NCI-H510A (cell line): Measurements from ENCODE around the gene TTC28.

Experiments used
- DNase-seq: peaks from one replicate; lab custom pipeline; 2025; lab: John Stamatoyannopoulos, UW

TTC28 gene

DNA sequence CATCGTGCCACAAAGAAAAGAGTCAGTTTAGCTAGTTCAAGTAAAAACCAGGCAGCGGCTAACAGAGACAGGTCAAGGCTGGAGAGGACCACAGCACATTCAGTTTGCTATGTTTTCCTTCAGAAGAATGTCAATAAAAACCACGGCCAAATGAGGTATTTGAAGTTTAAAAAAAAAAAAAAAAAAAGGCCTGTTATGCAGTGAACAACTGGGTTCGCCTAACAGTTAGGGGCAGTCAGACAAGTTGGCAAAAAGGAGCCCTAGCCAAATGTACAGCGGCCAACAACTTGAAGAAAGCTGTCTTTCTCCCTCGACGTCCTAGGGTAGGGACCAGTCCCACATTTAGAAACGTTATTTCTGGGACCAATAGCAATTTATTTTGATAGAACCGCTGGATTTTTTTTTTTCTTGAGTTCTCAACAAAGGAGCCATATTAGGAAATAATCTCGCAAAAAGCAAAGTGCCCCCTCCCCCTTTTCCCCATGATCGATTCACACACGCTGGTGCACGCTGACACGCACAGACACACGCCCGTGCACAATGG, 237.8 kb downstream of the TTC28 start:
- DNase-seq, result no peak

DNA sequence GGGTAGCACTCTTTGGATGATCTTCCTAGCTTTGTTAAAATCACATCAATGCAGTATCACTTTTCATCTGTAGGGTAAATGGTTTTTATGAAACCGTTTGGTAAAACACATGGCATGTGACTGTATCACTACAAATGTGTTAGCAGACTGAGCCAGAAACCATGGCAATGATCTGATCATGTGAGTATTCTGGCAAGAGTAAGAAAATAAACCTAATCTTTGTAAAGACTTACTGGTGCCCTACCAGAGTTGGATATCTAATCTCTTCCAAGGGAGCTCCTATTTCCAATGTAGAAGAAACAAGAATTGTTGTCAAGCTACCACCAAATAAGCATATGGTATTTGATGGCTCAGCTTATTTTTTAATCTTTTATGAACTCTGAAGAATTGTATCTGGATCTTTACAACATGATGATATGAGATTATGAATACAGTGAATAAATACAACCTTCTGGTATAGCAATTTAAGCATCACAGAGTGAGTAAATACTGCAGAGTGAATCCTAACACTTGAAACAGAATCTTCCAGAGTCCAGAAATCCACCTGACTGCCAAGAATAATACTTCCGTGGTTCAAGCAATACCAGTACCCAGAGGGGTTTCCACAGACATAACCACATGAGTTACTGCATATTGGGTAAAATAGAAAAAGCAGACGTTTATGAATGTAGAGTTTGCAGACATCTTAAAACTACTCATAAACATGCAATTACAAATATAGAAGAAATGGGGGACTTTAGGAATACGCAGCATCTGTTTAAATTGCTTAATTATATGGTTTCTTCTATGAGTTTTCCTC, 238.8 kb downstream of the TTC28 start:
- no peak for DNase-seq

DNA sequence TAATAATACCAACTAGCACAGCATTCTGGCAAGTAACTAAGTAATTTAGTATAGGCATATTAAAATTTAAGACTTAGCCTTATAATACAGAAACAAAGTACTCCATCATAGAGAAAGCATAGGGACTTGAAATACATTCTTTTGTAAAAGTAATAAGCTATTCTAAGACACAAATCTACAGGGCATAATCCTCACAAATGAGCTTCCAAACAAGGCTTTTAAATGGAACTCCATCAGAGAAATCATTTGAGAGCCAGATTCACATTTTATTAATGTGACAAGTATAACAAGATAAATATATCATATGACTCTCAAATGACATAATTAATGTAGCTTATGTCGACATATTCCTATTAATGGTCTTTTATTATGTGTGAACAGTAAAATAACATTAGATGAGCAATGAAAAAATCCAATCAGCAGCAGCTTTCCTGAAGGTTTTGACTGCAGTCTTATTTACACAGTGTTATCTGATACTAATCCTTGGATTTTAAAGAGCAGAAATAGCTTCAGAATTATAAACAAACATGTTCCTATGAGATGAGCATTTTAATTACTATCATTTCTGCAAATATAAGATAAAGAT, 241.4 kb downstream of the TTC28 start:
- no peak for DNase-seq

DNA sequence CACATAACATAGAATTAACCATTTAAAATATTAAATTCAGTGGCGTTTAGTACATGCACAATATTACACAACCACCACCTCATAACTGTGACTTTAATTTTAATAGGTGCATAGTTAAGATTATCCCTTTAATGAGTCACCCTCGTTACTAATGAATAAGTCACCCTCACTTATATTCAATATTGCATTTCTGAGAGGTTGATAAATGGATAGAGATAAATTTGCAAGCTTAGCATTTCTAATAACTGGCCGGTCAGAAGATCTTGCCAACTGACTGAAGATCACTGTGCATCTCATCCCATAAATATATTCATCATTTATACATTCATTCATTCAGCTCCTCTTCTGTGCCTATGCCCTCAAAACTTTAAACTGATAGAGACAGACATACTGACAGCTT, 243.7 kb downstream of the TTC28 start:
- DNase-seq, result no peak

DNA sequence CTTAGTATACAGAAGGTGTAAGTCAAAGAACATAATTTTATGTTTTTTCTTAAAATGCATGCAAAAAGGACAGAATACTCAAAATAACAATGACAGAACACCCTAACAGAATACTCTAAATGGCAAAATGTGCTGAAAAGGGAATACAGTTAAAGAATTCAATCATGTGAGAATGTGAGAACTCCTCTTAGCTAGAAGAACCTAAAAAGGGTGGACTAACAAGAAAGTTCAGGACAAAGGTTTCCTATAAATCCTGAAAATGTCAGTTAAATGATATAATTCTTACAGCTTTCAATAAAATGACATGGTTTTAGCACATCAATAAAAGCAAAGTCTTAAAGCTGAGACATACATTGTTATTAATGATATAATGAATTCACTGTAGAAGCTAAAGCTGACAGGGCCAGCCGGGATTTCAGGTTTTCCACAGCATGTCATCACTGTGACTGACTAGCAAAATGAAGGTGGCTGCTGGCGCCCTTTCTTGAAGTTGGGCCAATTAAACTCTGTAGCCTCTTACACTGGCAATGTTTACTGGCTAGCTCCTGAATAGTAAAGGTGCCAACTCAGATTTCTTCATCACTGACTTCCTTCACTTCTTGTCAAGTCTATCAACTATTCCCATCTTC, 244.4 kb downstream of the TTC28 start:
- no peak for DNase-seq

DNA sequence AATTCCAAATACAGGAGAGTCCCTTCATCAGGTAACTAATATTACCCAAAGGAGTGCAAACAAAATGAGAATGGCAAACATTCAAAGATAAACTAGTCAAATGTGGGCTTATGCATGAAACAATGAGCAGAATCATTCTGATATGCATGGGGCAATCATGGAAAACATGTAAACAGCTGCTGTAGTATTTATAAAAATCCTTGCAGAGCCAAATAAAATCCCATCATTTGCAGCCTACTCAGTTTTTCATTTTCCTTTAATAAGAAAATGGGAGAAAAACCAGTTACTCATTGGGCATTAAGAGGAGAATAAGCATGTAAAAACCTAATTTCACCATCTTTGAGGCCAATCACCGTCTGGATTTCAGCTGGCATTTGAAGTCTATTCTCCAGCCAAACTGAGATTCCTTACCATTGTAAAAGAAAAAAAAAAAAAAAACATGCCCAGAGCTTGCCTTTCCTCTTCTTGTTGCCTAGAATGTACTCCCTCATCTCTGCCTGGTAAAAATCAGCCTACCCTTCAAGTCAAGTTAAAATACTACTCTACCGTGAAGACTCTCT, 249.1 kb downstream of the TTC28 start:
- DNase-seq, result no peak

DNA sequence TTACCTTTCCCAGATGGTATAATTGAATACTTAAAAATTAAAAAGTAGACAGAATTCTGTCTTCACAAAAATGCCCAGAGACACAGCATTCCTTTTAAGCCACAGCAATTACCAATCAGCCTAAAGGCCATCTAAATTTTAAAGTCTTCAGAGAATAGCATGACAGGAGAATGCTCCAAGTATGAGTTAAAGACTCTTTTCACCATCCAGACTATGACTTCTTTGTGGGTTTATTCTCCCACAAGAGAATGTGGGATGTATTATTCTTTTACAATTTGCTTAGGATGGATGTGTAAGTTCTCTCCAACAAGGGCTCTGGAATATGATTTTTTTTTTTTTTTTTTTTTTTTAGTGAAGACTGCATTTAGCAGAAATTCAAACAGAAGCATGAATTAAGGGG, 249.9 kb downstream of the TTC28 start:
- no peak for DNase-seq

DNA sequence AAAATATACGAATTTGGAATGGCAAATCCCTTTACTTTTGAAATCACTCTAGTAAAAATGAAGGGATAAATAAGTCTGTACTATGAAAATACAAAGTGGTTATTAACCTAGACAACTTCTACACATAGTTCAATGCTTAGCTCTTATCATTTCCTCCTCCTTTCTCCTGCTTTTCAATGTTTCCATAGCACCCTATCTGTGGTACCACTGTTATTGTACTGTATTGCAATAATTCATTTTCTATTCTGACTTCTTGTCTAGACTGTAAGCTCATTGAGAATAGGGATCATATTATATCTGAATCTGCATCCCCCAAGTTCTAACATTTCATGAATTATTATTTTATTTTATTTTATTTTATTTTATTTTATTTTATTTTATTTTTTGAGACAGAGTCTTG, 251.4 kb downstream of the TTC28 start:
- DNase-seq, result no peak

DNA sequence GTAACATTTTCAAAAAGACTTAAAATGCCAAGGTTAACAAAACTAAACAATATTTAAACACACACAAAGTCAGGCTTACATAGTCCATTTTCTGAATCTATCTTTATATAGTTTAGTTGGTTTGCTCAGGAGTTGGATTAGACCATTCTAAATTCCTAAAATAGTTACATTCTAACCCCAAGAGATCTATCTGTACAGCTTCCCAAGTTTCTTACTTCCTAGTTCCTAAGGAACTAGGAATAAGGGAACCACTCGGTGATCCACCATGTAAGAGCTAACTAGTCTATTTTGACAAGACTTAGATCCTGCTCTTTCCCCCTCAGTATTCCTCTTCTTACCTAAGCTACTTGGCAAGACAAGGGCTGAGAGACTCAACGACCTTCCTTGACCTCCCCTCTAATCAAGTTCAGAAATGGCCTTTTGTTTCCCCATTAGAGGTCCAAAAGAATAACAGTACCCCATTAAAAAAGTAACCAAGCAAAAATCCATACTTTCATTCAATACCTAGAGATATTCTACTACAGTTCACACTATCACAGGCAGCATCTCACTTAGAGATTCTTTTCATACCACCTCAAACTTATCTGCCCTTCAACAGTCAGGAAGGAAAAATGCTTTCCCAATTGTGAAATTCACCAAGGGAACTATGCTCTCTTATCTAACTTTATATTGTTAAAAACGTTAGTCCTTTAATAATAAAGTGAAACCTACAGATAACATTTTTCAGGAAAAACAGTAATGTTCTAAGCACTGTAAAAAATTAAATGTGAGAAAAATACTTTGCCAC, 253.1 kb downstream of the TTC28 start:
- DNase-seq, result no peak

DNA sequence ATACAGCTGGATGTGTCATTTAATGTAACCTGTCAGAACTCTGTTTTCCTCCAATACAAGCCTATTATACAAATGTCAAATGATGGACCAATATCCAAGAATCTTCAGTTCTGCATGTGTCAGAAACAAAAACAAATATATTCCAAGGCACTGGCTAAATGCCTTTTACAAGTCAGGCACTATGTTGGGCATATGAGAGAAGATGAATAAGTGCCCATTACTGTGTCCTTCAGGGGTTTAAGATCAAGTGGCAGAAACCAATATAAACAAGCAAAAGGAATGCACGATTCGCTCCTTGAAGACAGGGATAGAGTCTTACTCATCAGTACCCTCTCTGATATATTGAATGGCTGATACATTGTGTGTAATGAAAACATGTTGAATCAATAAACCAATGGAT, 254.4 kb downstream of the TTC28 start:
- no peak for DNase-seq

DNA sequence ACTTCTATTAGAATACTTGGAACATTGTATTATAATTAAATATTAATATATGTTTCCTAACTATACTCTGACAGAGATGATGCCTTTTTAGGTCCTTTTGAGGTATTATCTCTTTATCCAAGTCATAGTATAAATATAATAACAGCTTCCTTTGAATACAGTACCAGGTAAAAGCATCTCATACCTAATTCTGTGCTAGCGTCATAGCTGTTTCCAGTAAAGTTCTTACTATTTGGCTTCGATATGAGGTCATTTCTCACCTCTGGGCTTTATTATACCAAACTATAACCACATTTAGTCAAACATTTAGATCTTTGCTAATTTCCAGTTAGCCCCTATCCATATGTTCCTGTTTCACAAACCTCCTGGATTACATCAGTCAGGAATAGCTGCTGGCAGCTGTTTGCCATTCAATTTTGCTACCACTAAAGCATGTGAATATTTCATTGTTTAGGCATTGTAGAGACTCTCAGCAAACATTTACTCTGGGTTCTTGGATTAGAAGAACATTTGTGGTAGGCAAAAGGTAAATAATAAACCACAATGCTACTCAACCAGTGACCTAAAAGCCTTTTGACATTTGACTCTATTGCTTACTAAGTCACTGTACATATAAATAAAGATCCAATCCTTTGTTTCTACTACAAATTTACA, 255.1 kb downstream of the TTC28 start:
- DNase-seq, result no peak

DNA sequence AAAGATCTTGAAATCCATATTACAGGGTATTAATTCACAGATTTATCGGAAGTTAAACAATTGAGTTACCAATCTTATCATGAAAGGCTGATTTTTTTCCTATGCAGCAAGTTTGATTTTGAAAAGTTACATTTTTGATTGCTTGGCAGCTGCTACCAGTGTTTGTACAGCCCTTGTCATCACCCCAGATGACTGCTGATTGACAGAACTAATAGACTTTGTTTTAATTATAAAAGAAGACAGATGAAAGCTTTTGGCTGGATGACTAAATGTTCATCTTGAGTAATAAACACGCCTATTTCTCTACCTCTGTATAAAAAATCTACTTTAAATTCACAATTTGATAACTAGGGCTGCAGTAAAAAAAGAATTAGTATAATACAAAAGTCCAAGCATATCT, 259.7 kb downstream of the TTC28 start:
- no peak for DNase-seq

DNA sequence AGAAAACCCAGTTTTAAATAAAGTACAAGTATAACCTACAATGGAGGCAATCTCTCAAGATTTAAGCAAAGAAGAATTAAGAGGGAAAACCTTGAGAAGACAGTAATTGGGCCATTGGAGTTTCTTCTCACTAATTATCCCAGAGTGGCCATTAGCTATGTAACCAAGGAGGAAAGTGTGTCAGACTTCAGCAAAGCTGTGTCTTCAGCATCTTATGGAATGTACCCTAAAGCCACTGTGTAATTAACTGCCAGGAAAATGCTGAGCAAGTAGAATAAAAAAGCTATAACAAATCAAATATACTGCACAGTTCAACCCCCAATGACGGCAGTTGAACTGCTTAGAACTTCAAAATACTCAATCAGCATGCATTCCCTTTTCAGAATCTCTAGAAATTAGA, 261.6 kb downstream of the TTC28 start:
- DNase-seq, result no peak

DNA sequence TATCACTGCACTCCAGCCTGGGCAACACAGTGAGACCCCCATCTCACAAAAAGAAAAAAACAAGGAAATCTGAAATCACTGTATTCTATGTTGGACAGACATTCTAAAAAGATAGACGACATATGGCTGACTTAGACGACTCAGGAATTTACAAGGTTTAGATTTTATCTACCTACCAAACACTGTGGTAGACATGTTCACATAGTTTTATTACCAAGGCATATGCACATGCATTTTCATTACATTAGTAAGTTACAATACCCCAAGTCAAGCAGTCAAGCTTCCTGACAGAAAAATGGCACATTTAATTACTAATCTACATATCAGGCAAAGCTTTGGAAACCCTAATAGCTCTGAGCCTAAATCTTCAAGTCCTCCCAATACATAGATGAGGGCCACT, 262.2 kb downstream of the TTC28 start:
- DNase-seq, result no peak

DNA sequence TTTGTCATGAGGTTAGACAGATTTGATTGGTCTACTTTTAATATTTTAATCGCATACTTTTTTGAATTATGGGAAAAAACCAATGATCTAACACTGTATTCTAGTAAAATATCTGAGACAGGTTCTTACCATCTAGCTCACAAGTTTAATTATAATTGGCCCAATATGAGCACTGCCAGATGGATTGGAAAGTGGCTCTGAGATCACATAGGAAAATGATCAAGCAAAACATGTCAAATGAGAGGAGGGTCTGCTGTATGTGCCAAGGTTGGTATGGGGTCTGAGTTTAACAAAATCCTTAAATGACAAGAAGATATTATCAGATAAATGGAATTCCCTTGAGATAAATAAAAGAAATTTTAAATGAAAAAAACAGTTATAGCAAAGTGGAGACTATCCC, 264.7 kb downstream of the TTC28 start:
- DNase-seq, result no peak

DNA sequence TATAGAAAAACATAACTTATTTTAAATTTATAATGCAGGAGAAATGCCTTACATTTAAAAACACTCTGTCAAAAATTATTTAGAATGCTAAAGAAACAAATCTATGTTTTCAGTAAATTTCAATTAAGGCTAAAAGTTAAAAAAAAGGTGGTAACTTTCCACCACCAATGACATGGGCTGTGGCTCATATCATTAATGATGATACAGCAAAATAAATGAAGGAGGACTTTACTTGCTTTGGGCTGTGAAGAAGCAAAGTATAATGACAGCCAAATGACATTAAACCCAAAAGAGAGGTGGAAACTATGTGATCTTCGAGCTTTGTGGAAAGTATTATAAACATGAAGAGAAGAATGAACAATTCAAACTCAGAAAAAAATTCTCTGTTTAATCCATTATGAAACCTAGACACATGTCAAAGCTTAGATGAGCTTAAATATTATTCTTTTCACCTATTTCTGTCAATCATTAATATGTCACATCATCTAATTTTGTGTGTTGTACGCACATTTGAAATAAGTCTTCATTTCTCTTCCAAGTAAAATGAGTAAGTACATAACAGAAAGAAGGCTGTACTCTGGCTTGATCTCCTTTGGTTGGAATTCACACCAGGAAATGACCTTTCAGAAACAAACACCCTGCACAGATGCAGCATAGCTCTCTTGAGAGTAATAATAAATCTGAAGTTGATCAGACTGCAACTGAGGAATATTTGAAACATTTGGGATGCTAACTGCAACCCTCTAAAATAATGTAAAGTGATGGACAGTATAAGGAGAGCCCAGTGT, 265.8 kb downstream of the TTC28 start:
- no peak for DNase-seq

DNA sequence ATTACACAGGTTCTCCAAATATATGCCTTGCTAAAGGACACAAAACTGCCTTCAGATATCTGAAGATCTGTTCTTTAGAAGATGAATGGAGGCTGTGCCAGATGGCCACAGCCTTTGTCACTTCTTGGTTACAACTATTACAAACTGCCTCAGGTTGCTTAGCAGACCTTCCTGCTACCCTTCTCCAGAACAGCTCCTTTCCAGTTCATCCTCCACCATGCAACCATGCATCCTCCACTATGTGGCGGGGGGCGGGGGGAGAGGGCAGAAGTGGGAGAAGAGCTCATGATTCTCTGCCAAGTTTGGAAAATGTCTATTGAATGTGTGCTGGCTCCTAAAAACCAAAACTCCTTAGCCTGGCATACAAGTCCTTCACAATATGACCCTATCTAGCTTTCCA, 267.5 kb downstream of the TTC28 start:
- no peak for DNase-seq

DNA sequence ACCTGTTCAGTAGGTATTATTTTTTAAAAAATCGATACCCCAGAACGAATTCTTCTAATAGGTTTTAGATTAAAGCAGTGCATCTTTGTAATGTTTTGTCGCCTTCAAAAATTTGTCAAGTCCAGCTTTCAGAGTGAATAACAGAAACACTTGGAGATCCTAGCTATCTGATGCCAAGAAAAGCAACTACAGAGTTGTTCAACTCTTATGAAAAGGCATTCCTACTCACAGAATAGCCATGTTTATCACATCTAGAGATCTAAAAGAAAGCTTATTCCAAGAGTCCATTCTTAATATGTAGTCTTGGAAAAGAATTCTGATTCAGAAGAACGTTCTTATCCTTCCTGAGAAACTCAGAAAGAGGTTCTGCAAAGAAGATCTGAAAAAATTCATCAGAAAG, 268.5 kb downstream of the TTC28 start:
- no peak for DNase-seq

DNA sequence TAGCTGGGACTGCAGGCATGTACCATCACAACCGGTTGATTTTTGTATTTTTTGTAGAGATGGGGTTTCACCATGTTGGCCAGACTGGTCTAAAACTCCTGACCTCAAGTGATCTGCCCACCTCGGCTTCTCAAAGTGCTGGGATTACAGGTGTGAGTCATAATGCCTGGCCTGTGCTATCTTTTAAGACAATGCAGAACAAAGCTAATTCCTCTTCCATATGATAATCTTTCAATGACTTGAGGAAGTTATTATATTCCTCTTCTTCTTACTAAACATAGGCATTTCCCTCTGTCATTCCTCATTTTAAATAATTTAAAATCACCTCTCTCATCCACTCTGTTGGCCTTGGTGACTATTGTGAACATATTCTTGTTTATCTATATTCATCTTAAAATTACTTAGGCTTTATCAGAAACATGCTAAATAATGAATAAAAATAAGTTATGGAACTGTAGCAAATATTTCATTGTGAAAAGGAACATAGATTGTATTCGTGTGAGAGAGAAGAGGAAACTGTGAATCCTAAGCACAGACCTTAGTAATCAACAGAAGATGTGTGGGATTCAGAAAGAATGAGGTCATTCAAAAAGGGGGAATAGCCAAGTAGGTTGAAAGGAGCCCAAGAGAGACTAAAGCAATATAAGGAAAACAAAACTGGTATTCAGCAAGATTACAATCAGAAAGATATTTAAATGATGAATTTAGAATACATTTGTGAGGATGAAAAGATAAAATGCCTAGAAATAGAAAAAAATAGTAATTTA, 269.4 kb downstream of the TTC28 start:
- no peak for DNase-seq

DNA sequence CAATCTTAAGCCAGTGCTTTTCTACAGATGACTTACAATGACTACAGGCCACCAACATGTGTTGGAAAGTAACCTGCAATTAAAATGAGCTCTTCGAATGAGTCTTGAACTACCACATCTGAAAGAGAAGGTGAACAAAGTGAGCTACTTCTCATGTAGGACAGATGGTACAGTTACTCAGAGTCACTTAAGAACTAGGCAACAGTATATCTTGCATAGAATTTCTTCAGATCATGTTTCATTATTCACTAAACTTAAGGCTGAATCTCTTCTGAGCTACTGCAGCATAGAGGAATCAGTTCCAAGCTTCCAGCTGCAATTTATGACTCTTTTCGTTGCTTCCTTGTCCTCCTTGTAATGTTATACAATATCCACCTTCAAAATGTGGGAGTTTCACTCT, 270.9 kb downstream of the TTC28 start:
- no peak for DNase-seq
